ENCODE results near the gene WNT9A.
"Not testable (repeated sequence)": the region's sequence is repeated elsewhere in the genome, so short reads cannot be mapped to it uniquely, and the experiment has no call there.

- not testable (repeated sequence) for TF ChIP-seq CTCF, POLR2A (IDR thresholded peaks at IDR 0.05)
Measured at GRCh38 chr1:227970076-227970995, 22.6 kb upstream of the WNT9A start.

Measured in right lobe of liver (tissue), 4 donors.